K562 (cell line): Measurements from ENCODE around the gene GPR78. TPM values are rescaled to one million over a fixed set of nuclear protein-coding genes. Genes with fewer than 3 reads are reported as not detected.

ENCODE experiments used
- ARID1B ChIP-seq: fragments of 450-650 bp; IDR thresholded peaks from 2 replicates; pipeline ENCODE4 v1.6.1; 2016; ENCODE audit warnings: antibody characterized with exemption, mild to moderate bottlenecking, inconsistent platforms
- ATF2 ChIP-seq: sonication (generic); formaldehyde crosslinking; IDR thresholded peaks from 2 replicates; pipeline ENCODE4 v1.8.1; 2022; ENCODE audit warnings: missing genetic modification reagents
- ATF7 ChIP-seq: fragments of 450-650 bp; IDR thresholded peaks from 2 replicates; pipeline ENCODE4 v1.7.1; 2014; ENCODE audit warnings: mild to moderate bottlenecking, moderate library complexity
- C11orf30 ChIP-seq: fragments of 450-650 bp; IDR thresholded peaks from 2 replicates; pipeline ENCODE4 v1.6.1; 2016; ENCODE audit warnings: low read depth, mild to moderate bottlenecking
- CREM ChIP-seq: IDR thresholded peaks from 2 replicates; pipeline ENCODE4 v1.6.1; 2014; ENCODE audit warnings: antibody characterized with exemption, low read depth
- DPF2 ChIP-seq: fragments of 450-650 bp; IDR thresholded peaks from 2 replicates; pipeline ENCODE4 v1.6.1; 2016
- FOS ChIP-seq: IDR thresholded peaks from 3 replicates; pipeline ENCODE4 v1.6.1; 2011; ENCODE audit not compliant: insufficient read length; ENCODE audit errors: extremely low read depth
- HEY1 ChIP-seq: fragments of 250-450 bp; sonication (Bioruptor Pico); IDR thresholded peaks from 2 replicates; pipeline ENCODE4 v1.5.0; 2020; ENCODE audit warnings: mild to moderate bottlenecking, moderate library complexity, borderline replicate concordance
- KLF10 ChIP-seq: fragments of 250-450 bp; sonication (Bioruptor Pico); IDR thresholded peaks from 2 replicates; pipeline ENCODE4 v1.6.1; 2021; ENCODE audit warnings: matching md5 sums
- MED1 ChIP-seq: sonication (generic); formaldehyde crosslinking; IDR thresholded peaks from 2 replicates; pipeline ENCODE4 v1.8.1; 2023; ENCODE audit warnings: missing genetic modification reagents, borderline replicate concordance
- SIX5 ChIP-seq, 2 experiments: IDR thresholded peaks; 2 replicates each; pipeline ENCODE4 v1.6.1; 2011; ENCODE audit warnings: low read length in 2 of 2, borderline replicate concordance in 1 of 2, low read depth in 1 of 2, mild to moderate bottlenecking in 1 of 2, moderate library complexity in 1 of 2; ENCODE audit not compliant: insufficient read depth in 1 of 2
- SMARCA4 ChIP-seq: fragments of 450-650 bp; IDR thresholded peaks from 2 replicates; pipeline ENCODE4 v1.6.1; 2016
- TARDBP ChIP-seq: fragments of 450-650 bp; IDR thresholded peaks from 2 replicates; pipeline ENCODE4 v1.6.1; 2016
- TCF7 ChIP-seq: sonication (generic); IDR thresholded peaks from 2 replicates; pipeline ENCODE4 v1.6.1; 2016; ENCODE audit warnings: antibody characterized with exemption, borderline replicate concordance
- ZC3H11A ChIP-seq: IDR thresholded peaks from 2 replicates; pipeline ENCODE4 v1.6.1; 2012; ENCODE audit warnings: low read depth, low read length, improper control_type of control experiment
- ZNF778 ChIP-seq: fragments of 450-650 bp; formaldehyde crosslinking; IDR thresholded peaks from 2 replicates; pipeline ENCODE4 v1.4.0; 2020; ENCODE audit warnings: mild to moderate bottlenecking, moderate library complexity
- polyA plus RNA-seq, 8 experiments: library from polyadenylated mRNA; depleted of rRNA in 4 of 8; stranded (reverse) in 5 of 8; unstranded in 3 of 8; fragments of >200 nt; fragmentation: Nextera tagmentation in 2 of 8; fragmentation: Illumina TruSeq in 1 of 8; extraction: Ambion mirVana in 2 of 8; extraction: Trizol in 1 of 8; gene quantifications; 2 replicates each; pipeline versions ENCODE4 v1.2.1 to v1.2.3, GENCODE V29; 2011 to 2014; ENCODE audit warnings: inconsistent platforms in 1 of 8, missing spikeins in 1 of 8
- total RNA-seq, 7 experiments: library from RNA; depleted of rRNA in 6 of 7; stranded (reverse); fragments of >200 nt in 6 of 7; fragmentation: Illumina TruSeq in 2 of 7; extraction: Trizol in 2 of 7; gene quantifications; 2 replicates each; pipeline versions ENCODE4 v1.2.1 to v1.2.3, GENCODE V29; 2011 to 2021; ENCODE audit warnings: low replicate concordance in 1 of 7
- TF ChIP-seq, protein P1 (sequence below): sonication (generic); formaldehyde crosslinking; IDR thresholded peaks from 2 replicates; pipeline ENCODE4 v1.8.0; 2022; ENCODE audit warnings: mild to moderate bottlenecking, missing genetic modification reagents, borderline replicate concordance
- TF ChIP-seq, protein P2 (sequence below): fragments of 250-450 bp; sonication (Bioruptor Pico); IDR thresholded peaks from 2 replicates; pipeline ENCODE4 v1.4.0; 2020; ENCODE audit warnings: mild to moderate bottlenecking, moderate library complexity
- TF ChIP-seq, protein P3 (sequence below): fragments of 200-400 bp; formaldehyde crosslinking; IDR thresholded peaks from 2 replicates; pipeline ENCODE4 v1.6.1; 2017; ENCODE audit warnings: mild to moderate bottlenecking, low read depth, low read length, moderate library complexity
- TF ChIP-seq, protein P4 (sequence below): fragments of 200-800 bp; sonication (Bioruptor generic); IDR thresholded peaks from 2 replicates; pipeline ENCODE4 v1.6.1; 2017; ENCODE audit warnings: missing genetic modification characterization, missing compliant biosample characterization

Gene GPR78
- total and polyA plus RNA-seq, 9 of the 15 experiments (the other 6 are each of a cell fraction or from before 2014, with no cell fraction given), result 0.04 to 0.13 (median 0.07) TPM; not detected in 4

DNA sequence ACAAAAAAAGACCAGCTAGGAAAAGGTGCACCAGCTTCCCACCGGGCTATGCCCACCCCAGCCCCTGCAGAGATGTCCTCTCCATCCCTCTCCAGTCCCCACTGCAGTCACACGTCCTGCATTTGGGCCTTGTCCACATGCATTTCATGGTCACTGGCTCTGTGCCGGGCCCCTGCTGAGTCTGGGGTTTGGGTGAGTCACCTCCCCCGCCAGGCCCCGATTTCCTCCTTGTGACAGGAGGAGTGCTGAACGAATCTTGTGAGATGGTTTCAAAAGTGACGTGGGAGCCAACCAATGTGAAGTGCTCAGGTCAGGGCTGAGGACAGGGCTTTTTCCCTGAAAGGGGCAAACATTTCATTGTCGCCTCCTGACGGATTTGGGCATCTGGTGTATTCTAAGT lies 19.5 kb downstream of the GPR78 start (continued):
- TF ChIP-seq, protein P1, sequence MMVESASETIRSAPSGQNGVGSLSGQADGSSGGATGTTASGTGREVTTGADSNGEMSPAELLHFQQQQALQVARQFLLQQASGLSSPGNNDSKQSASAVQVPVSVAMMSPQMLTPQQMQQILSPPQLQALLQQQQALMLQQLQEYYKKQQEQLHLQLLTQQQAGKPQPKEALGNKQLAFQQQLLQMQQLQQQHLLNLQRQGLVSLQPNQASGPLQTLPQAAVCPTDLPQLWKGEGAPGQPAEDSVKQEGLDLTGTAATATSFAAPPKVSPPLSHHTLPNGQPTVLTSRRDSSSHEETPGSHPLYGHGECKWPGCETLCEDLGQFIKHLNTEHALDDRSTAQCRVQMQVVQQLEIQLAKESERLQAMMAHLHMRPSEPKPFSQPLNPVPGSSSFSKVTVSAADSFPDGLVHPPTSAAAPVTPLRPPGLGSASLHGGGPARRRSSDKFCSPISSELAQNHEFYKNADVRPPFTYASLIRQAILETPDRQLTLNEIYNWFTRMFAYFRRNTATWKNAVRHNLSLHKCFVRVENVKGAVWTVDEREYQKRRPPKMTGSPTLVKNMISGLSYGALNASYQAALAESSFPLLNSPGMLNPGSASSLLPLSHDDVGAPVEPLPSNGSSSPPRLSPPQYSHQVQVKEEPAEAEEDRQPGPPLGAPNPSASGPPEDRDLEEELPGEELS (CRISPR knock-in tag), result no peak
- TF ChIP-seq, protein P2, sequence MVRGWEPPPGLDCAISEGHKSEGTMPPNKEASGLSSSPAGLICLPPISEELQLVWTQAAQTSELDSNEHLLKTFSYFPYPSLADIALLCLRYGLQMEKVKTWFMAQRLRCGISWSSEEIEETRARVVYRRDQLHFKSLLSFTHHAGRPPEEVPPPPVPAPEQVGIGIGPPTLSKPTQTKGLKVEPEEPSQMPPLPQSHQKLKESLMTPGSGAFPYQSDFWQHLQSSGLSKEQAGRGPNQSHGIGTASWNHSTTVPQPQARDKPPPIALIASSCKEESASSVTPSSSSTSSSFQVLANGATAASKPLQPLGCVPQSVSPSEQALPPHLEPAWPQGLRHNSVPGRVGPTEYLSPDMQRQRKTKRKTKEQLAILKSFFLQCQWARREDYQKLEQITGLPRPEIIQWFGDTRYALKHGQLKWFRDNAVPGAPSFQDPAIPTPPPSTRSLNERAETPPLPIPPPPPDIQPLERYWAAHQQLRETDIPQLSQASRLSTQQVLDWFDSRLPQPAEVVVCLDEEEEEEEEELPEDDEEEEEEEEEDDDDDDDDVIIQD (CRISPR knock-in tag), result no peak
- TF ChIP-seq ATF2 (CRISPR knock-in tag), result no peak
- TF ChIP-seq DPF2, result 0 out of 2 replicates have a peak, but pooled peaks have one; percentile 37
- TF ChIP-seq SIX5 (IDR thresholded peaks at IDR 0.05; ENCODE audit: borderline replicate concordance in 1 of 2, insufficient read depth in 1 of 2, low read depth in 1 of 2, low read length in 2 of 2), result no peak
- TF ChIP-seq ZC3H11A, result no peak
- 0 out of 2 replicates have a peak, but pooled peaks have one; percentile 37 for TF ChIP-seq SMARCA4
- 0 out of 2 replicates have a peak, but pooled peaks have one; percentile 41 for TF ChIP-seq TARDBP
- TF ChIP-seq ZNF778 (CRISPR knock-in tag), result no peak
- TF ChIP-seq, protein P3, sequence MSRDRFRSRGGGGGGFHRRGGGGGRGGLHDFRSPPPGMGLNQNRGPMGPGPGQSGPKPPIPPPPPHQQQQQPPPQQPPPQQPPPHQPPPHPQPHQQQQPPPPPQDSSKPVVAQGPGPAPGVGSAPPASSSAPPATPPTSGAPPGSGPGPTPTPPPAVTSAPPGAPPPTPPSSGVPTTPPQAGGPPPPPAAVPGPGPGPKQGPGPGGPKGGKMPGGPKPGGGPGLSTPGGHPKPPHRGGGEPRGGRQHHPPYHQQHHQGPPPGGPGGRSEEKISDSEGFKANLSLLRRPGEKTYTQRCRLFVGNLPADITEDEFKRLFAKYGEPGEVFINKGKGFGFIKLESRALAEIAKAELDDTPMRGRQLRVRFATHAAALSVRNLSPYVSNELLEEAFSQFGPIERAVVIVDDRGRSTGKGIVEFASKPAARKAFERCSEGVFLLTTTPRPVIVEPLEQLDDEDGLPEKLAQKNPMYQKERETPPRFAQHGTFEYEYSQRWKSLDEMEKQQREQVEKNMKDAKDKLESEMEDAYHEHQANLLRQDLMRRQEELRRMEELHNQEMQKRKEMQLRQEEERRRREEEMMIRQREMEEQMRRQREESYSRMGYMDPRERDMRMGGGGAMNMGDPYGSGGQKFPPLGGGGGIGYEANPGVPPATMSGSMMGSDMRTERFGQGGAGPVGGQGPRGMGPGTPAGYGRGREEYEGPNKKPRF, result no peak
- peak; percentile 34 for TF ChIP-seq FOS
- peak; percentile 32; the same call in 1 of the 2 replicates for TF ChIP-seq C11orf30
- TF ChIP-seq ARID1B, result 0 out of 2 replicates have a peak, but pooled peaks have one; percentile 34
- no peak for TF ChIP-seq KLF10 (CRISPR knock-in tag)
- TF ChIP-seq MED1 (CRISPR knock-in tag), result no peak
- no peak for TF ChIP-seq HEY1 (CRISPR knock-in tag)
- TF ChIP-seq, protein P4, sequence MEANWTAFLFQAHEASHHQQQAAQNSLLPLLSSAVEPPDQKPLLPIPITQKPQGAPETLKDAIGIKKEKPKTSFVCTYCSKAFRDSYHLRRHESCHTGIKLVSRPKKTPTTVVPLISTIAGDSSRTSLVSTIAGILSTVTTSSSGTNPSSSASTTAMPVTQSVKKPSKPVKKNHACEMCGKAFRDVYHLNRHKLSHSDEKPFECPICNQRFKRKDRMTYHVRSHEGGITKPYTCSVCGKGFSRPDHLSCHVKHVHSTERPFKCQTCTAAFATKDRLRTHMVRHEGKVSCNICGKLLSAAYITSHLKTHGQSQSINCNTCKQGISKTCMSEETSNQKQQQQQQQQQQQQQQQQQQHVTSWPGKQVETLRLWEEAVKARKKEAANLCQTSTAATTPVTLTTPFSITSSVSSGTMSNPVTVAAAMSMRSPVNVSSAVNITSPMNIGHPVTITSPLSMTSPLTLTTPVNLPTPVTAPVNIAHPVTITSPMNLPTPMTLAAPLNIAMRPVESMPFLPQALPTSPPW, result peak; percentile 64
- TF ChIP-seq ATF7, result peak; percentile 32; the same call in 1 of the 2 replicates
- peak; percentile 44; the same call in 1 of the 2 replicates for TF ChIP-seq CREM
- no peak for TF ChIP-seq TCF7
